Adipose tissue (tissue), 3 donors: ENCODE data around the gene PMM1. TPM values are rescaled to one million over a fixed set of nuclear protein-coding genes. Genes with fewer than 3 reads are reported as not detected.
"Not testable (repeated sequence)": the region's sequence is repeated elsewhere in the genome, so short reads cannot be mapped to it uniquely, and the experiment has no call there.

ENCODE experiments used
- H3K27ac ChIP-seq: one replicate; pipeline ENCODE4 v1.5.1; 2013; ENCODE audit warnings: low read depth, low read length
- WGBS, 3 donors: extraction: QIAGEN DNeasy Blood & Tissue Kit; methylation state at CpG; one replicate each; pipeline ENCODE4 v1.1.7; 2013; 5-methylcytosine and 5-hydroxymethylcytosine counted together
- polyA plus RNA-seq, 3 donors: library from polyadenylated mRNA; stranded (reverse); fragments of 200-250 nt; gene quantifications; one replicate each; pipeline ENCODE4 v1.2.3, GENCODE V29; 2013
- donor health status: healthy with polysubstance abuse.
- donor health status: Bipolar disorder and iron deficiency.
- donor health status: healthy.

The PMM1 gene
- polyA plus RNA-seq = 100 to 1,000 TPM in 1 of 3 donors, 10 to 100 TPM in 2; 41.9 to 171 (median 68.4) TPM

DNA sequence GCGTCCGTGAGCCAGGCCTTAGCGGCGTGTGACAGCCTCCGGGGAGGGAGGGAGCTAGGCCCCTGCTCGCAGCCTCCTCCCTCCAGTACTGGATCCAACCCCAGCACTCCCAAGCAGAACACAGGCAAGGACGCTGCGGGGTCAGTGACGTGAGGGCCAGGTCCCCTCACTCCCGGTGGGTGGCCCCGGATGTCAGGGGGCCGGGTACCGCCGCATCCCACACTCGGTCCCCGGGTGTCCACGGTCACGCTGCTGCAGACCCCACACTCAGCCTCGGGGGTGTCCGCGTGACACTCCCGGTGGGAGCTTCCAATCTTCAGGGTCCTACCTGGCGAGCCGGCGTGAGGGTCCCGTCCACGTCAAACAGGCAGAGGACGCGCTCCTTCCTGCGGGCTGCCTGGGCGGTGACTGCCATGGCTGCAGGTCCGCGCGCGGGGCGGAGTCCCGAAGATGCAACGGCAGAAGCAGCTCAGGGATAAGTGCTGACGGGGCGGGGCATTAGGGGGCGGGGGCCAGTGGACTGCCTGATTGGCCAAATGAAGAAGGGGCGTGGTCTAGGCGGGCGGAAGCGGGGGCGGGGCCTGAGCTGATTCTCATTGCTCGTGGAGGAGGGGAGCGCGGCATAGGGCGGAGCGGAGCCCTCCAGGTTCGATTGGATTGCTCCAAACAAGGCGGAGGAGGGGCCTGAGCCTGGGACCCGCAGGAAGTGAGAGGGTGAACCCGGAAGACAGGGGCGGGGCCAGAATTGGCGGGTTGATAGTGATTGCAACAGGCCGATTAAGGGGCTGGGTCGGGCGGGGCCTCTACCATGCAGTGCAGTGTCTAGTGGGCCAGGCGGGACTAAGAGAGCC, at the start of gene PMM1:
Gene PMM1, minus strand, starts transcription at position 450 of the 851 bp plus-strand sequence. Its CDS starts 35 bp downstream, at position 415.
- WGBS, 3 donors = 0 to 1% (median 1%) methylated on average over 59 to 61 of the region's 61 CpGs
- no peak within 1 kb of the TSS for H3K27ac ChIP-seq

DNA sequence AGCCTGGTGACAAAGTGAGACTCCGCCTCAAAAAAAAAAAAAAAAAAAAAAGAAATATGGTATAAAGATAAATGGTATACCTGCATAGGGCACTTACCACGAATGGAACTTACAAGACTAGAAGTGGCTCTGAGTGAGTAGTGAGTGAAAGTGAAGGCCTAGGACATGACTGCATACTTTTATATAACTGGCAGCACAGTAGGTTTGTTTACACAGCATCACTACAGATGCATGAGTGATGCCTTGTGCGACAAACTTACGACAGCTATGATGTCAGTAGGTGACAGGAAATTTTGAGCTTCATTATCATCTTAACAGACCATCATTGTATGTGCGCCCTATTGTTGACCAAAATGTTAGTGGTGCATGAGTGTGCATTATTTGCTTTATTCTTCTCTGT, 49.1 kb upstream of the PMM1 start:
- 85 to 94% (median 94%) methylated on average over 5 of the region's 5 CpGs for WGBS, 3 donors

DNA sequence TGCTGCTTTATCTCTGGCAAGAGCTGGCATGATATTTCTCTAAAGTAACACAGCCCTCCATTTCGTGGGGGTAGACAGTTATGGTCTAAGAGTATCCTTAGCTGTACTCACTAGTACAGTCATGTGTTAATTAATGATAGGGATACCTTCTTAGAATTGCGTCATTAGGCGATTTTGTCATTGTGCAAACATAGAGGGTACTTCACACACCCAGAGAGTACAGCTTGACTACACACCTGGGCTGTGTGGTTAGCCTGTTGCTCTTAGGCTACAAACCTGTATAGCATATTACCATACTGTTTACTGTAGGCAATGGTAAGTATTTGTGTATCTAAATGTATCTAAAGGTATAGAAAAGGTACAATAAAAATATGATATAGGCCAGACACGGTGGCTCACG, 48.5 kb upstream of the PMM1 start:
- 87 to 89% (median 88%) methylated on average over 5 of the region's 5 CpGs for WGBS, 3 donors
- H3K27ac ChIP-seq = no peak overlapping the region

More for the DNA sequence above, 49.1 kb upstream of the PMM1 start:
- H3K27ac ChIP-seq = no peak overlapping the region

DNA sequence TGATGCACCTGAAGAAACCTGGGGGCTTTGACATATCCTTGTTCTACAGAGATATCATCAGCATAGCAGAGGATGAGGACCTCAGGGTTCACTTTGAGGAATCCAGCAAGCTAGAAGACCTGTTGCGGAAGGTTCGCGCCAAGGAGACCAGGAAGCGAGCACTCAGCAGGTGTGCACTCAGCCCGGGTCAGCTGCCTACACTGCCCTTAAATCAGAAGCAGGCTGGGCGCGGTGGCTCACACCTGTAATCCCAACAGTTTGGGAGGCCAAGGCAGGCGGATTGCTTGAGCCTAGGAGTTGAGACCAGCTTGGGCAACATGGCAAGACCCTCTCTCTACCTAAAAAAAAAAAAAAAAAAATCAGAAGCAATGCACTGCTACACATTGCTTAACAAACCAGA, 48.0 kb upstream of the PMM1 start:
- 98 to 99% (median 98%) methylated on average over 8 of the region's 8 CpGs for WGBS, 3 donors
- not testable (repeated sequence) for H3K27ac ChIP-seq

DNA sequence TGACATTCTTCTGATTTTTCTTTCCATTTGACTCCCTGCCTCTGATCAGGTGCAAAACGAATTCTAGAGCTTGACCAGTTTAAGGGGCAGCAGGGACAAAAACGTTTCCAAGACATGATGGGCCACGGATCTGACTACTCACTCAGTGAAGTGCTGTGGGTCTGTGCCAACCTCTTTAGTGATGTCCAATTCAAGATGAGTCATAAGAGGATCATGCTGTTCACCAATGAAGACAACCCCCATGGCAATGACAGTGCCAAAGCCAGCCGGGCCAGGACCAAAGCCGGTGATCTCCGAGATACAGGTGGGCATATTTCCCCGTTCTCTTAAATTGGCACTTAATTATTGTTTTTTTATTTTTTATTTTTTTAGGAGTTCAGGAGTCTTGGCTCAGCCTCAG, 46.8 kb upstream of the PMM1 start:
- H3K27ac ChIP-seq = no peak overlapping the region
- 74 to 84% (median 80%) methylated on average over 7 of the region's 7 CpGs for WGBS, 3 donors

DNA sequence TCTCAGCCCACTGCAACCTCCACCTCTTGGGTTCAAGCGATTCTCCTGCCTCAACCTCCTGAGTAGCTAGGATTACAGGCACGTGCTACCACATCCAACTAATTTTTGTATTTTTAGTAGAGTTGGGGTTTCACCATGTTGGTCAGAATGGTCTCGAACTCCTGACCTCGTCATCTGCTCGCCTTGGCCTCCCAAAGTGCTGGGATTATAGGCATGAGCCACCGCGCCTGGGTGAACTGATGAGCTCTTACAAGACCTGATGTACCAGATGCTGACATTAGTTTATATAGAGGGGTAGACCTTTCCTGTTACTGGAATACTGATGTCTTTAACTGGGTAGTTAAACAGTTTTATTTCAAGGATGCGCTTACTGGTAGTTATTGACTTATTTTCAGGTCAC, 45.0 kb upstream of the PMM1 start:
- 90 to 97% (median 96%) methylated on average over 8 of the region's 8 CpGs for WGBS, 3 donors
- not testable (repeated sequence) for H3K27ac ChIP-seq

DNA sequence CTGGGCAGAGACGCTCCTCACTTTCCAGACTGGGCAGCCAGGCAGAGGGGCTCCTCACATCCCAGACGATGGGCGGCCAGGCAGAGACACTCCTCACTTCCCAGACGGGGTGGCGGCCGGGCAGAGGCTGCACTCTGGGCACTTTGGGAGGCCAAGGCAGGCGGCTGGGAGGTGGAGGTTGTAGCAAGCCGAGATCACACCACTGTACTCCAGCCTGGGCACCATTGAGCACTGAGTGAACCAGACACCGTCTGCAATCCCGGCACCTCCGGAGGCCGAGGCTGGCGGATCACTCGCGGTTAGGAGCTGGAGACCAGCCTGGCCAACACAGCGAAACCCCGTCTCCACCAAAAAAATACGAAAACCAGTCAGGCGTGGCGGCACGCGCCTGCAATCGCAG, 42.0 kb upstream of the PMM1 start:
- 93 to 100% (median 99%) methylated on average over 4 to 13 of the region's 23 CpGs for WGBS, 3 donors
- H3K27ac ChIP-seq = not testable (repeated sequence)

DNA sequence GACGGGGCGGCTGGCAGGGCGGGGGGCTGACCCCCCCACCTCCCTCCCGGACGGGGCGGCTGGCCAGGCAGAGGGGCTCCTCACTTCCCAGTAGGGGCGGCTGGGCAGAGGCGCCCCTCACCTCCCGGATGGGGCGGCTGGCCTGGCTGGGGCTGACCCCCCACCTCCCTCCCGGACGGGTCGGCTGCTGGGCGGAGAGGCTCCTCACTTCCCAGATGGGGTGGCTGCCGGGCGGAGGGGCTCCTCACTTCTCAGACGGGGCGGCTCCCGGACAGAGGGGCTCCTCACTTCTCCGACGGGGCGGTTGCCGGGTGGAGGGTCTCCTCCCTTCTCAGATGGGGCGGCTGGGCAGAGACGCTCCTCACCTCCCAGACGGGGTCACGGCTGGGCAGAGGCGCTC, 41.5 kb upstream of the PMM1 start:
- not testable (repeated sequence) for H3K27ac ChIP-seq
- WGBS, 3 donors = 97% methylated on average over 16 to 23 of the region's 28 CpGs

DNA sequence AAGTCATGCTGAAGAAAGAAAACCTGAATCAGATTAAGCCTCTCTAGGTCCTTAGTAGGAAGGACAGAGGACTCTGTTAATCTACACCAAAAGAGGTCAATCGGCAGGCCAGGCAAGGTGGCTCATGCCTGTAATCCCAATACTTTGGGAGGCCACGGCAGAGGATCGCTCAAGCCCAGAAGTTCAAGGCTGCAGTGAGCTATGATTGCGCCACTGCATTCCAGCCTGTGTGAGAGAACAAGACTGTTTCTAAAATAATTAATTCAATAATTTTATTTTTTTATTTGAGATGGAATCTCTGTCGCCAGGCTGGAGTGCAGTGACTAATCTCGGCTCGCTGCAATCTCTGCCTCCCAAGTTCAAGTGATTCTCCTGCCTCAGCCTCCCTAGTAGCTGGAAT, 35.9 kb upstream of the PMM1 start:
- no peak overlapping the region for H3K27ac ChIP-seq
- WGBS, 3 donors = 94 to 96% (median 95%) methylated on average over 7 of the region's 7 CpGs

DNA sequence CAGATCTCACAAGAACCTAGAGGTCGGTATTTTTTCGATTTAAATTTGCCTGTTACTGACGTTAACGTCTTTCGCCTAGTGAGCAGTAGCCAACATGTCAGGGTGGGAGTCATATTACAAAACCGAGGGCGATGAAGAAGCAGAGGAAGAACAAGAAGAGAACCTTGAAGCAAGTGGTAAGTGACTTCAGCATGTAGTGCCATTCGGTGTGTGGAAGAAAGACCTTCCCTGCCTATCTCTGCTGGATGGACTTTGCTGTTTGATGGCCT, 32.2 kb upstream of the PMM1 start:
- 2 to 5% (median 4%) methylated on average over 8 of the region's 8 CpGs for WGBS, 3 donors
- peak overlapping the region; percentile 23 for H3K27ac ChIP-seq

DNA sequence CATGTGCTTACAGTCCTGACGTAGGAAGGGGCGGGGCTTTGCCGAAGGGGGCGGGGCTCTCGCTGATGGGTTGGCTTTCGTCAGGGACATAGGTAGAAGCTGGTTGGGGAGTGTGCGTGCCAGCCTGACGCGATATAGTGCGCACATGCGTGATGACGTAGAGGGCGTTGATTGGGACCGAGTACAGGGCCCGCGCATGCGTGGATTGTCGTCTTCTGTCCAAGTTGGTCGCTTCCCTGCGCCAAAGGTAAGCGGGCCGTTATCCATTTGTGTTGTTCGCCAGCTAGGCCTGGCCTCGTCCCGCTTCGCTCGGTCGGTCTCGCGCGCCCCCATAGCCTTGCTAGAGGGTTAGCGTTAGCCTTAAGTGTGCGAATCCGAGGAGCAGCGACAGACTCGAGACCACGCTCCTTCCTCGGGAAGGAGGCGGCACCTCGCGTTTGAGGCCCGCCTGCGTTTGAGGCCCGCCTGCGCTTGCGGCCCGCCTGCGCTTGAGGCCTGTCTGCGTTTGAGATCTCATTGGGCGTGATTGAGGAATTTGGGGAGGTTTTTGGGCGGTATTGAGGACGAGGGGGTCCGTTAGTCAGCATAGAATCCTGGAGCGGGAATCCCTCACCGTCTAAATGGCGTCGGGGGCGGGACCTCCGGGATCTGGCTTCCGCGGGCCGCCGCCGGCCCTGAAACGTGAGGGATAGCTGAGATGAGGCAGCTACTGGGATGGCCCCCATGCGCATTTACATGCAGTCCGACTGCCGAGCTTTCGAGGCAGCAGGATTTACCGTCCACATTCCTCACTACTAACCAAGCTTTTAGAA, 31.7 kb upstream of the PMM1 start, which contains the start of gene XRCC6:
Gene XRCC6, plus strand, starts transcription at position 197 of the 812 bp plus-strand sequence. CDS start 710 bp downstream, outside the sequence.
- H3K27ac ChIP-seq = peak within 1 kb of the TSS; percentile 70
- WGBS, 3 donors = 0 to 1% (median 0%) methylated on average over 70 of the region's 70 CpGs

DNA sequence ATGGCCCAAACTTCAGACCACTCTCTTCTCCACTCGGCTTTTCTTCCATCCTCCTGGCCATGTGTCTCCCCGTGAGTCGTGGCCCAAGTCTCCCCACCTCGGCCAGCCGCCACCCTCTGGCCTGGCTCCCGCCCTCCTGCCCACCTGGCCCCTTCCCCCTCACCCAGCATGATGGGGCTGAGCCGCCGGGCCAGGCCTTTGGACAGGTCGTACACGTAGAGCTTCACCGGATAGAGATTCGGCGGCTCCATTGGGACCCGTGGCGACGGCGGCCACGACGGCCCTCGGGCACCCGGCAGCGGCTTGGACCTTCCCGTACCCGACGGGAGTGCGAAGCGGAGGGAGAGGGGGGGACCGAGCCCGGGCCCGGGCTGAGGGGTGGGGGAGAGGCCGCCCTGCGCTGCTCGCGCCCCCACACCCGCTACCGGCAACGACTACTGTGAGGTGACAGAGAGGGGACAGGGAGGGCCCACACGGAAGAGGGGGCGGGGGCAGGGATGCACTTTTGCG, 31.0 kb upstream of the PMM1 start, which contains the start of gene DESI1:
Gene DESI1, minus strand, starts transcription at position 455 of the 510 bp plus-strand sequence. Its CDS starts 204 bp downstream, at position 251.
- 0 to 1% (median 1%) methylated on average over 39 to 40 of the region's 40 CpGs for WGBS, 3 donors

DNA sequence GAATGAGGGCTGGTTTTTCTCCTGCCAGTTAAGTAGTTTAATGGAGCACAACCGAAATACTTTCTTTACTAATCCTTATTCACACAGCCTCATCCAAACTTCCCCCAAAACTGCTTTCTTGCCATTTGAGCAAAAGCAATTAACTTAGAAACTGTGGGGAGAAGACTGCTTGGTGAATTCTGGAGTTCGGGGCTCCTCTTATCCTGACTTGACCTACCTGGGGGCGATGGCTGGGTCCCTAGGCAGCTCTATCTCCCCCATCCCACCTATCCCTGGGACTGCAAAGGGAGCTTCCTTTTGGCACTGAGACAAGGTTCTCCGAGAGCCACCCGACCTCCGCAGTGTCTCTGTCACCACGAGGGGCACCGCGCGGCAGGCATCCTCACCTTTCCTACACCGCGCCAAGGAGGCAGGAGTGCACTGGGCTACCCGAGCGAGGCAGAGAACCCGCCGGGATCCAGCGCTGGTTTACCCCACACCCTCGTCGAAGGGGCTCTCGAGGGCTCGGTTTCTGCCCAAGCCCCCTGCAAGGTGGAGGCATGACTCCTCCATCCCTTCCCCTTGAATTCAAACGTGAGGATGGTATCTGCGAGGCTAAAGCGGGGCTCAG, 30.4 kb upstream of the PMM1 start:
- no peak overlapping the region for H3K27ac ChIP-seq
- WGBS, 3 donors = 1 to 3% (median 3%) methylated on average over 24 of the region's 24 CpGs

More for the DNA sequence above, 31.0 kb upstream of the PMM1 start, which contains the start of gene DESI1:
- peak within 1 kb of the TSS; percentile 70 for H3K27ac ChIP-seq

DNA sequence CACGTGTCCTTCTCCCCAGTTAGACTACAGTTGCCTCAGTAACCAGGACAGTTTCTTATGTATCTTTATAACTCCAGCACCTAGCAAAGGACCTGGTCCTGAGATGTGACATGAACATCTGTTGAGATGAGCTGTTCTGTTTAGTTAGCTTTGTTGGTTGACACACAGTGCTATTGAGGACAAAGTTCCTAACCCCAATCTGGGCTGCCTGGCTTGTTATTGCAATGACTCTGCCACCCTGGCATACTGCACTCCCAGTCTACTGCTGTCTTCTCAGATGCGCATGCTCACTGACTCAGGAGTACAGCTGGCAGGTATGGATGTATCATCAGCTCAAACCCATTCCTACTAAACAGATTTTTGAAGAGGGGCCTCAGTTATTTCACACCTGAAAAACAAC, 23.8 kb upstream of the PMM1 start:
- no peak overlapping the region for H3K27ac ChIP-seq
- WGBS, 3 donors = 93 to 94% (median 93%) methylated on average over 2 of the region's 2 CpGs

DNA sequence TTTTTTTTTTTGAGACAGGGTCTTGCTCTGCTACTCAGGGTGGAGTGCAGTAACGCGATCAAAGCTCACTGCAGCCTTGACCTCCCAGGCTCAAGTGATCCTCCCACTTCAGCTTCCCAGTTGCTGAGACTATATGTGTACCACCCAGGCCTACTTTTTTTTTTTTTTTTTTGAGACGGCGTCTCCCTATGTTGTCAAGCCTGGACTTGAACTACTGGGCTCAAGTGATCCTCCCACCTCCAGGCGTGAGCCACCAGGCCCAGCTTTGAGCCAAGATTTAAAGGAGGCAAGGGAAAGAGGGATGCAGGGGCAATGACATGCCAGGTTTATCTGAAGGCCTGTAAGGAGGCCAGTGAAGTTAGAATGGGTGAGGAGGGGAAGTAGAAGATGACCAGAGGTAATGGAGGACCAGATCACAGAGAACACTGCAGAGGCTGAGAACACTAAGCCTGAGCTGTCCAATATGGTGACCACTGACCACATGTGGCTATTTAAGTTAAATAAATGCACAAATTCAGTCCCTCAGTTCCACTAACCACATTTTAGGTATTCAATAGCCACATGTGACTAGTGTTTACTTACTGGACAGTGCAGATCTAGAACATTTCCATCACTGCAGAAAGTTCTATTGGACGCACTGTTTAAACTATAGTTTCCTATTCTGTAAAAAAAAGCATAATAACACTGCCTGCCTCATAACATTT, 23.1 kb upstream of the PMM1 start:
- WGBS, 3 donors = 94 to 96% (median 96%) methylated on average over 6 of the region's 6 CpGs
- no peak overlapping the region for H3K27ac ChIP-seq

DNA sequence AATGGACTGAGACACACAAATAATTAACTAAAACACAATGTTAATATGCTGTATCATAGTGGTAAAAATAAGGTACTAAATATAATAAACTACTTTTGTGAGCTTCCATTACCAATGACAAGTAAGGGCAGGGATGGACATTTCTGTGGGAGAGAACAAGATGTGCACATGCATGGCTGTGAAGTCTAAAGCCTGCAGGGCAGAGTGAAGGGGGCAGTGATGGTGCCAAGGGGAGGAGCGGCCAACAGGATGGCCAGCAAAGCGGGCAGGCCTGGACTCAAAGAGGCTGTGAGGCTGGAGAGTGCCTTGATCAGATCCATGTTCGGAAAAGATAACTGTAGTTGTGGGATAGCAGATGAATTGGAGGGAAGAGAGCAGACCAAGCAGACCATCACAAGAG, 18.7 kb upstream of the PMM1 start:
- WGBS, 3 donors = 94 to 97% (median 96%) methylated on average over 3 of the region's 3 CpGs
- H3K27ac ChIP-seq = no peak overlapping the region

DNA sequence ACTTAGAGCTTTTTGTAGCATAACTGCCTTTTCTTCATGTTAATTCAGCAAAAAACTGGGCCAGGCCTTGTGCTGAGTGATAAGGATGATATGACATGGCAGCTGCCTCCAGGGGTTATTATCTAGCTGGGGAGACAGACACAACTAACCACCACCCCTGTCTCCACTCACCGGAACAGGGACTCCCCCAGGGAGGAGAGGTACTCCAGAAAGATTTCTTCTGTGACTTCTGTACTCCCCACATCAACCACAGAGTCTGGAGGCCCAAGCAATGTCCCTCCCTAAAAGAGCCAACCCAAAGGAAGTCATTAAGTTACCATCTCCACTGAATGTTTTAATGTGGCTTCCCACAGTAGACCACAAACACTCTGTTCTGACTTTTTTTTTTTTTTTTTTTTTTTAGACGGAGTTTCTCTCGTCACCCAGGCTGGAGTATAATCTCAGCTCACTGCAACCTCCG, 14.3 kb upstream of the PMM1 start:
- 59 to 87% (median 60%) methylated on average over 4 of the region's 4 CpGs for WGBS, 3 donors
- no peak overlapping the region for H3K27ac ChIP-seq

DNA sequence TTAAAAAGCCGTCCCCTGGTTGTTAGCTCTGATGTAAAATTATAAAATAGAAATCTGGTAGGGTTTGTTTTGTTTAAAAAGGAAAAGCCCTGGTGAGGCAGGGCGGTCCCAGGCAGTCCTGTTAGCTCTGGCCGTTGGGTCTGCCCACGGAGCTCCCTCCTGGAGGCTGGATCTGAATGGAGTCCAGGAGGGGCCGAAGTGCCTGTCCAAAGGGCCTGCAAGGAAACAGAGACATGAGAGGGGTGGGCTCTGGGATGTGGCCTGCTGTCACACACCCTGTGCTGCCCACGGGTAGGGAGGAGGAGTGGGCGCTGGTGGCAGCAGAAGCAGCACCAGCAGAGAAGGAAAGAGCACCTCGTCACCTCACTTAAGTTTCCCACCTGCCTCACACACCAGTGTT, 11.3 kb upstream of the PMM1 start:
- H3K27ac ChIP-seq = no peak overlapping the region
- 87 to 92% (median 92%) methylated on average over 8 of the region's 8 CpGs for WGBS, 3 donors
